ENCODE data around the gene CATSPERZ.

DNA sequence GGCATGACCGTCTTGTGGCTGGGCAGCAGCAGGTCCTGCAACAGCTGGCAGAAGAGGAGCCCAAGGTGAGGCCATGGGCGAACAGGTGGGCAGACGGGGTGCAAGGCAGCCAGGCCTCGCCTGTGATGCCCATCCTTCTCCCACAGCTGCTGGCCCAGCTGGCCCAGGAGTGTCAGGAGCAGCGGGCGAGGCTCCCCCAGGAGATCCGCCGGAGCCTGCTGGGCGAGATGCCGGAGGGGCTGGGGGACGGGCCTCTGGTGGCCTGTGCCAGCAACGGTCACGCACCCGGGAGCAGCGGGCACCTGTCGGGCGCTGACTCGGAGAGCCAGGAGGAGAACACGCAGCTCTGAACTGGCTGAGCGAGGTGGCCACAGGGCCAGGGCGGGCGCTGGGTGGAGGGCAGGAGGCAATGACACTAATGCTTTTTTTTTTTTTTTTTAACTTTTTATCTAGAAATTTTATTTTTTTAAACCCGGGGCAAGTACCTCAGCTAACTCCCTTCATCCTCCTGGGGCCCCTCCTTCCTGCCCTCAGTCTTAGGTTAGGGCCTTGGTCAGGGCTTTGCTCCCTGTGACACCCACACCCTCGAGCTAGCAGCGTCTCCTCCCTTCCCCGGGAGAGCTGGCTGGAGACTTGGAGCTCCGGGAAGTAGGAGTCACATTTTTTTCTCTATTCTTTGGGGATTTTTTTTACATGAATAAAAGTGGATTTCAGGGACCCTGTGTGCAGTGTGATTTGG lies 32.8 kb upstream of the CATSPERZ start:
- TF ChIP-seq POLR2AphosphoS5 (IDR thresholded peaks at IDR 0.05): no peak
- TF ChIP-seq CTCF (IDR thresholded peaks at IDR 0.05): no peak
- no peak for TF ChIP-seq POLR2A (IDR thresholded peaks at IDR 0.05; ENCODE audit: low read depth)
- no peak for TF ChIP-seq EP300 (IDR thresholded peaks at IDR 0.05)

Measured in esophagus muscularis mucosa (tissue), 4 donors.